Naive B cell (primary cell): ENCODE results near the gene NAV2. TPM values are rescaled to one million over a fixed set of nuclear protein-coding genes. Genes with fewer than 3 reads are reported as not detected.
A peak's percentile ranks its signal among the peaks of the same experiment; 100 is the strongest.

Source experiments
- ATAC-seq, 2 donors: fragments of 150-1000 bp; cut with Tn5 transposase; 2 replicates each; pipeline ENCODE4 v1.10.0; 2021; ENCODE audit warnings: low read depth in 2 of 2, mild to moderate bottlenecking in 2 of 2, moderate library complexity in 2 of 2
- DNase-seq: peaks from one replicate; pipeline ENCODE4 v3.0.0; 2022
- H3K27ac Mint-ChIP-seq, 6 donors: one replicate each; pipeline ENCODE4 v1.8.0; 2020 to 2022; ENCODE audit warnings: mild to moderate bottlenecking in 6 of 6, mixed read lengths in 6 of 6, moderate library complexity in 5 of 6, inconsistent platforms in 2 of 6
- H3K27me3 Mint-ChIP-seq, 3 donors: one replicate each; pipeline ENCODE4 v1.8.0; 2021 to 2022; ENCODE audit warnings: mixed read lengths in 3 of 3, mild to moderate bottlenecking in 1 of 3
- H3K36me3 Mint-ChIP-seq, 2 donors: one replicate each; pipeline ENCODE4 v1.8.0; 2020 to 2022; ENCODE audit warnings: mixed read lengths in 2 of 2, inconsistent platforms in 1 of 2, mild to moderate bottlenecking in 1 of 2
- H3K4me1 Mint-ChIP-seq, 3 donors: one replicate each; pipeline ENCODE4 v1.8.0; 2020 to 2022; ENCODE audit warnings: mixed read lengths in 3 of 3, inconsistent platforms in 1 of 3, mild to moderate bottlenecking in 1 of 3, moderate library complexity in 1 of 3
- H3K4me3 Mint-ChIP-seq, 8 donors: one replicate each; pipeline ENCODE4 v1.8.0; 2020 to 2022; ENCODE audit warnings: mild to moderate bottlenecking in 8 of 8, mixed read lengths in 8 of 8, moderate library complexity in 8 of 8, inconsistent platforms in 2 of 8
- H3K9me3 Mint-ChIP-seq, 7 donors: one replicate each; pipeline ENCODE4 v1.8.0; 2020 to 2022; ENCODE audit warnings: mixed read lengths in 7 of 7, mild to moderate bottlenecking in 5 of 7, inconsistent platforms in 2 of 7, moderate library complexity in 1 of 7
- polyA plus RNA-seq, 6 donors: library from polyadenylated mRNA; unstranded; fragments of 300-500 nt; fragmentation: Illumina TruSeq; gene quantifications; one replicate each; pipeline ENCODE4 v1.2.3, GENCODE V29; 2021; ENCODE audit warnings: low read depth in 6 of 6

NAV2 gene
- polyA plus RNA-seq, 6 donors from 2014 or later, result 0.90 to 3.2 (median 0.94) TPM; not detected in 3

DNA sequence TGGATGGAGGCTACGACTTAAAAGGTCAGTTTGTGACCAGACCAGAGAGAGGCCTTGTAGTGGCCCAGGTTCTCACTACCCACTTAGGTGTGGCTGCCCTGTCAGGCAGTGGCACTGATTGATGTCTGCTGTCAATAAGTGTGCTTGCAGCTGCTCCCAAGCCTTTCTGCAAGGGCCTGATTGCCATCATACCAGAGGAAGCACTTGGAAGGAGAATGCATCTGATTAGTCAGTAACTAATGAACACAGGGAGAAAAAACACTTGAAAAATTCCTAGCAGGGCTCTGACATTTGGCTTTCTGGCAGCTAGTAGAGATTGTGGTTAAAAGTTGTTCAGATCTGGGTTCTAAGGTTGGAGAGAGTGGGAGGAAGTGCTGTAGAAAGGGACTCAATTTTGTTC lies 107.5 kb downstream of the NAV2 start:
- H3K36me3 Mint-ChIP-seq, result no peaks in the 10 kb centered on the region
- no peaks in the 10 kb centered on the region for H3K9me3 Mint-ChIP-seq
- H3K27me3 Mint-ChIP-seq, result peaks cover 9 to 21% (median 14%) of the 10 kb centered on the region in 3 donors
- peaks cover 0 to 5% (median 3%) of the 10 kb centered on the region in 3 donors for H3K4me1 Mint-ChIP-seq
- ATAC-seq, result no peak
- no peak overlapping the region for H3K27ac Mint-ChIP-seq
- no peak for DNase-seq
- H3K4me3 Mint-ChIP-seq, result no peak overlapping the region

DNA sequence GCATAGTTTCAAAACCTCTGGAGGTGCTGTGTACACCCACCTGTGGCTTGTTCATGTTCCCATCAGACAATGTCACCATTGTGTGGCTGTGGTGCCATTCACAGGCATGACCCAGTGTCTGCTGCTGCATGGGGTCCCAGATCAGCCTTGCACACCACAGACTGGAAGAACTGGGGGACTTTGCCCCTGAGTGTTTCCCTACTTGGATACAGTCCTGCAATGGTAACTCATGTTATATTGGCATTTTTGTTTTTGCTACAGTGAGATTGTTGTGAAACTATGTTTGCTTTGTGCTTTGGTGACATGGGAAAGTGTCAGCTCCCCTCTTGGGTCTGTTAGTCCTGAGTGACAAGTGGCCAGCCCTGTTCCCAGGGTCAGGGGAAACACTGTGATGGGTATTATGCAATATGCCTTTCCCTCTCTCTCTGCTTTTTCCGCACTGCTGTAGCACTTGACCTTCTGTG lies 108.8 kb downstream of the NAV2 start:
- no peaks in the 10 kb centered on the region for H3K36me3 Mint-ChIP-seq
- no peak overlapping the region for H3K4me3 Mint-ChIP-seq
- peaks cover 0 to 5% (median 3%) of the 10 kb centered on the region in 3 donors for H3K4me1 Mint-ChIP-seq
- DNase-seq (no peak), ATAC-seq (no peak)
- no peak overlapping the region for H3K27ac Mint-ChIP-seq
- H3K9me3 Mint-ChIP-seq, result no peaks in the 10 kb centered on the region
- H3K27me3 Mint-ChIP-seq, result peaks cover 9 to 22% (median 14%) of the 10 kb centered on the region in 3 donors

GRCh38 chr11:19821993-19822392 lies 109.4 kb downstream of the NAV2 start:
- H3K4me3 Mint-ChIP-seq, result no peak overlapping the region
- no peaks in the 10 kb centered on the region for H3K9me3 Mint-ChIP-seq
- DNase-seq, result no peak
- no peak overlapping the region for H3K27ac Mint-ChIP-seq
- peaks cover 9 to 21% (median 14%) of the 10 kb centered on the region in 3 donors for H3K27me3 Mint-ChIP-seq
- ATAC-seq, result no peak
- H3K36me3 Mint-ChIP-seq, result no peaks in the 10 kb centered on the region
- peaks cover 0 to 5% (median 3%) of the 10 kb centered on the region in 3 donors for H3K4me1 Mint-ChIP-seq

- peak overlapping the region in 1 of 6 donors; percentile 21 for H3K27ac Mint-ChIP-seq
- H3K27me3 Mint-ChIP-seq, result peaks cover 9 to 21% (median 14%) of the 10 kb centered on the region in 3 donors
- H3K36me3 Mint-ChIP-seq, result no peaks in the 10 kb centered on the region
- H3K9me3 Mint-ChIP-seq, result no peaks in the 10 kb centered on the region
- DNase-seq, result no peak
- peaks cover 0 to 5% (median 3%) of the 10 kb centered on the region in 3 donors for H3K4me1 Mint-ChIP-seq
- H3K4me3 Mint-ChIP-seq, result no peak overlapping the region
- ATAC-seq, result no peak
These were observed 109.9 kb downstream of the NAV2 start for GRCh38 chr11:19822531-19822930.

DNA sequence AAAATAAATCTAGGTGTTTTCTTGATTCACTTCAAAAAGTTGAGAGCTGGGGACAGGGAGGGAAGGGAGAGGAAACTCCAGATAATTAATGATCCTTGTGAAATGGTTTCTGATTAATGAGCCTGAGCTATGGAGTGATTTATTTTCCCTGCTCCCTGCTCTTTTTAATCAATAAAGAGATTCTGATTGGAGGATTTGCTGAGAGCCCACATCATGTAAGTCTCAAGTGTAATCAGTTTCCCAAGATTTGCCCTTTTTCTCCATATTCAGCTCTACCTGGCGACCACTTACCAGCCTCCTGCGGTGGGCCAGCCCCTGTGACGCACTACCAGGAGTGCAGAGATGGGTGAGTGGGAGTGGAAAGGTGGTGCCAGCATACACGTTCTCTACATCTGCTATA lies 114.0 kb downstream of the NAV2 start:
- H3K9me3 Mint-ChIP-seq, result no peaks in the 10 kb centered on the region
- no peak overlapping the region for H3K4me3 Mint-ChIP-seq

GRCh38 chr11:19827399-19828135 lies 114.9 kb downstream of the NAV2 start:
- Mint-ChIP-seq H3K4me3 (peak overlapping the region in 4 of 8 donors; percentile 30 to 73 (median 44)), H3K27ac (no peak overlapping the region), H3K27me3 (peaks cover 0 to 10% (median 0%) of the 10 kb centered on the region in 3 donors), H3K36me3 (no peaks in the 10 kb centered on the region), H3K9me3 (no peaks in the 10 kb centered on the region), H3K4me1 (no peaks in the 10 kb centered on the region)
- ATAC-seq (no peak), DNase-seq (no peak)

More for the DNA sequence above, 114.0 kb downstream of the NAV2 start:
- no peak for ATAC-seq
- Mint-ChIP-seq H3K27ac (no peak overlapping the region), H3K4me1 (no peaks in the 10 kb centered on the region), H3K36me3 (no peaks in the 10 kb centered on the region), H3K27me3 (peaks cover 0 to 10% (median 4%) of the 10 kb centered on the region in 3 donors)
- DNase-seq, result no peak

GRCh38 chr11:19828382-19829108 lies 115.9 kb downstream of the NAV2 start:
- DNase-seq, result no peak
- ATAC-seq, result peak in 1 of 2 donors; percentile 53
- Mint-ChIP-seq H3K4me3 (peak overlapping the region in 2 of 8 donors; percentile 18 to 34), H3K27ac (peak overlapping the region in 2 of 6 donors; percentile 65 to 82), H3K4me1 (no peaks in the 10 kb centered on the region), H3K27me3 (peaks cover 0 to 8% (median 0%) of the 10 kb centered on the region in 3 donors), H3K36me3 (no peaks in the 10 kb centered on the region), H3K9me3 (peaks cover 0 to 5% (median 0%) of the 10 kb centered on the region in 7 donors)

DNA sequence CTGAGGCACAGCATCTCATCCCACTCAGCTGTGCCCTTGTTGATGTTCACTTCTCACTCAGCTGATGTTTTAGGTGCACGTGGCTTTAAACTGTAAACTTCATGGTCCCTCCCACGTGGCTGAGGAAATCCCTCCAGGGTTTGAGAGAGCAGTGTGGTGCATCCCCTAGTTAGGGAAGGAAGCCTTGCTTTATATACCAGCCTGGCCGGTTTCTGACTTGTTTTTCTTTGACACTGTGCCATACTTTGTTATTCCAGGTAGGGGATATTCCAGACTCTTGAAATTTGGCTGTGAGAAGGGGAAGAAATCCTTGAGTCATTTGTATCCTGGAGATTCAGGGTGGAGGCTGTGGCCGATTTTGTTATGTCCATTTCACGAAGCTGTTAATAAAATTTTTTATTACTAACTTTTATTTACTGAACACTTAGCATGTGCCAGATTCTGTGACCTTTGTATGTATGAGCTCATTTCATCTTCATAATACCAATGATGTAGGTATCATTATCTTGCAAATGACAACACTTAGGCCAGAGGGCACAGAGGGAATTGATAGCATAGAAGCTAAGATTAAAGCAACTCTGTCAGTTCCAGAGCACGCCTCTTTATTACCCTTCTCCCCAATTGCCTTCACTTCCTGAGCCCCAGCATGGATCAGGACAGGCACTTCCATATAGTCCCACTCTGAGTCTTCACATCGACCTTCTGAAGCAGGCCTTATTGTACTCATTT lies 116.6 kb downstream of the NAV2 start:
- Mint-ChIP-seq H3K27me3 (peaks cover 0 to 5% (median 0%) of the 10 kb centered on the region in 3 donors), H3K27ac (no peak overlapping the region), H3K4me1 (no peaks in the 10 kb centered on the region), H3K4me3 (no peak overlapping the region), H3K9me3 (peaks cover 0 to 10% (median 3%) of the 10 kb centered on the region in 7 donors), H3K36me3 (no peaks in the 10 kb centered on the region)
- no peak for ATAC-seq
- no peak for DNase-seq

- ATAC-seq (no peak), DNase-seq (no peak)
- Mint-ChIP-seq H3K9me3 (peaks cover 0 to 10% (median 3%) of the 10 kb centered on the region in 7 donors), H3K27me3 (no peaks in the 10 kb centered on the region), H3K36me3 (peaks cover 3 to 6% of the 10 kb centered on the region in 2 donors), H3K4me3 (no peak overlapping the region), H3K4me1 (no peaks in the 10 kb centered on the region), H3K27ac (no peak overlapping the region)
These were observed 119.6 kb downstream of the NAV2 start for GRCh38 chr11:19832086-19832750.

DNA sequence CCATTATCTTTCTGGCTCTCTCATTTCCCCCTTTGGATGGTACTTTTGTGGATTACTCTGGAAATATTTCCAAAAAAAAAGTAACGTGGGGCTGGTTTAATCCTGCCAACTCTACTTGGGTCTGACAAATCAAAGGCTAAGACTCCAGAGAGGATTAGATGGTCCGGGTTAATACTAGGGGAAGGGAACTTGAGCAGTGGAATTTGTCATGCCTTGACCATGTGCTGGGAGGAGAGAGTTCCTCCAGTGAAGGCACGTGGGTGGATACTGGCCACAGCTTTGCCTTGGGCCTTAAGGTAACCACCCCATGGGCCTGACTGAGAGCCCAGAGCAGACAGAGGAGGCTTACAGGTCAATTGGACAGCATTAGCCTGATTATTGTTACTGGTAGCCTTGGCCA lies 120.3 kb downstream of the NAV2 start:
- Mint-ChIP-seq H3K9me3 (peaks cover 0 to 10% (median 3%) of the 10 kb centered on the region in 7 donors), H3K4me1 (no peaks in the 10 kb centered on the region), H3K27ac (no peak overlapping the region), H3K27me3 (no peaks in the 10 kb centered on the region), H3K4me3 (peak overlapping the region in 1 of 8 donors; percentile 7), H3K36me3 (peaks cover 3 to 6% of the 10 kb centered on the region in 2 donors)
- ATAC-seq (no peak), DNase-seq (no peak)

- ATAC-seq, result no peak
- H3K27ac Mint-ChIP-seq, result no peak overlapping the region
- H3K4me3 Mint-ChIP-seq, result no peak overlapping the region
- H3K36me3 Mint-ChIP-seq, result peaks cover 6 to 7% of the 10 kb centered on the region in 2 donors
- peaks cover 0 to 10% (median 4%) of the 10 kb centered on the region in 7 donors for H3K9me3 Mint-ChIP-seq
- no peaks in the 10 kb centered on the region for H3K4me1 Mint-ChIP-seq
- no peak for DNase-seq
- H3K27me3 Mint-ChIP-seq, result no peaks in the 10 kb centered on the region
These were observed 122.1 kb downstream of the NAV2 start for GRCh38 chr11:19834771-19835170.

DNA sequence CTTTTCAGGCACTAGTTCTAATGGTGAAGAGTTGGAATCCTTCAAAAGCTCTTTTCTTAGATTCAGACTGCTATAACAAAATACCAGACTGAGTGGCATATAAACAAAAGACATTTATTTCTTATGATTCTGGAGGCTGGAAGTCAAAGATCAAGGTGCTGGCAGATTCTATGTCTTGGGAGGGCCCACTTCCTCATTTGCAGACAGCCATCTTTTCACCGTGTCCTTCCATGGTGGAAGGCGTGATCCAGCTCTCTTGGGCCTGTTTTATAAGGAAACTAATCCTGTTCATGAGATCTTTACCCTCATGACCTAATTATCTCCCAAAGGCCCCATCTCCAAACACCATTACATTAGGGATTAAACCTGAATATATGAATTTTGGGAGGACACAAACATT lies 124.0 kb downstream of the NAV2 start:
- Mint-ChIP-seq H3K27ac (no peak overlapping the region), H3K4me3 (no peak overlapping the region), H3K27me3 (no peaks in the 10 kb centered on the region), H3K9me3 (peaks cover 0 to 10% (median 4%) of the 10 kb centered on the region in 7 donors), H3K4me1 (no peaks in the 10 kb centered on the region), H3K36me3 (peaks cover 6 to 7% of the 10 kb centered on the region in 2 donors)
- ATAC-seq (no peak), DNase-seq (no peak)
